Gastrocnemius medialis (tissue), 4 donors: ENCODE results near the gene TDRD3. TPM values are rescaled to one million over a fixed set of nuclear protein-coding genes. Genes with fewer than 3 reads are reported as not detected.

Experiments used
- ATAC-seq, 2 donors: fragments of 150-250 bp; one replicate each; pipeline ENCODE4 v1.9.1; 2016
- DNase-seq, 2 donors: peaks; one replicate each; pipeline ENCODE4 v3.0.0-alpha.2; 2019
- H3K27ac ChIP-seq, 4 donors: fragments of 200-600 bp; sonication (generic); 1 replicate in 1 of 4; 2 replicates in 3 of 4; pipeline ENCODE4 v1.5.1; 2016 to 2018; ENCODE audit warnings: mild to moderate bottlenecking in 2 of 4, moderate library complexity in 1 of 4
- H3K27me3 ChIP-seq, 3 donors: fragments of 200-600 bp; sonication (generic) in 2 of 3; 1 replicate in 1 of 3; 2 replicates in 2 of 3; pipeline versions ENCODE4 v1.5.1 to v1.6.0; 2016 to 2019; ENCODE audit warnings: mild to moderate bottlenecking in 1 of 3, moderate library complexity in 1 of 3
- H3K36me3 ChIP-seq, 2 donors: fragments of 200-600 bp; sonication (generic) in 1 of 2; one replicate each; pipeline ENCODE4 v1.5.1; 2017 to 2018
- H3K4me1 ChIP-seq, 2 donors: fragments of 200-600 bp; sonication (generic) in 1 of 2; one replicate each; pipeline ENCODE4 v1.5.1; 2016 to 2017; ENCODE audit warnings: mild to moderate bottlenecking in 2 of 2
- H3K4me3 ChIP-seq, 4 donors: fragments of 200-600 bp; sonication (generic) in 3 of 4; 1 replicate in 1 of 4; 2 replicates in 3 of 4; pipeline ENCODE4 v1.5.1; 2016 to 2019; ENCODE audit warnings: mild to moderate bottlenecking in 2 of 4
- H3K9me3 ChIP-seq, 3 donors: fragments of 200-600 bp; sonication (generic) in 2 of 3; 1 replicate in 1 of 3; 2 replicates in 2 of 3; pipeline ENCODE4 v1.5.1; 2016 to 2019
- CTCF ChIP-seq, 5 experiments: fragments of 450-650 bp in 3 of 5; fragments of 200-600 bp in 2 of 5; sonication (generic) in 2 of 5; IDR thresholded peaks in 4 of 5; conservative IDR thresholded peaks in 1 of 5; 1 replicate in 4 of 5; 2 replicates in 1 of 5; pipeline ENCODE4 v1.5.1; 2016 to 2019; ENCODE audit warnings: antibody characterized with exemption in 5 of 5, mild to moderate bottlenecking in 3 of 5, moderate library complexity in 3 of 5
- POLR2A ChIP-seq, 2 donors: fragments of 450-650 bp; IDR thresholded peaks; one replicate each; pipeline ENCODE4 v1.6.1; 2017; ENCODE audit warnings: antibody characterized with exemption in 2 of 2, mild to moderate bottlenecking in 2 of 2, moderate library complexity in 2 of 2
- in situ Hi-C, 4 donors: fragments of 200-750 bp; cut with MboI; loops; one replicate each; pipeline versions ENCODE4 v1.15.0 to v1.8.0; 2017; ENCODE audit warnings: low sequenced_read_pairs in 4 of 4
- intact Hi-C: fragments of 100-400 bp; cut with DNase I; formaldehyde crosslinking; loops from one replicate; pipeline ENCODE4 v1.15.1; 2023; ENCODE audit warnings: low total_unique reads
- total RNA-seq, 4 donors: library from RNA; depleted of rRNA; stranded (reverse); fragments of >200 nt; gene quantifications; one replicate each; pipeline versions ENCODE4 v1.1.0 to v1.2.3, GENCODE V29; 2016

The TDRD3 gene
- total RNA-seq, 4 donors from 2014 or later = 13.1 to 37.8 (median 17.7) TPM

GRCh38 chr13:60351855-60352615 is 45.0 kb upstream of the TDRD3 start:
- in situ Hi-C loops (no loop called here), intact Hi-C loops (no loop called here)
- Histone ChIP-seq H3K4me3 (no peak overlapping the region), H3K4me1 (no peaks in the 10 kb centered on the region), H3K27ac (no peak overlapping the region), H3K9me3 (no peaks in the 10 kb centered on the region), H3K36me3 (no peaks in the 10 kb centered on the region), H3K27me3 (no peaks in the 10 kb centered on the region)
- DNase-seq (no peak), ATAC-seq (no peak)
- TF ChIP-seq POLR2A (IDR thresholded peaks at IDR 0.05) (no peak), CTCF (IDR thresholded peaks at IDR 0.05 in 4 of 5, conservative IDR thresholded peaks at IDR 0.05 in 1 of 5) (no peak)

- intact Hi-C loops (no loop called here), in situ Hi-C loops (no loop called here)
- no peaks in the 10 kb centered on the region for H3K9me3 ChIP-seq
- no peaks in the 10 kb centered on the region for H3K36me3 ChIP-seq
- DNase-seq (no peak), ATAC-seq (no peak)
- no peaks in the 10 kb centered on the region for H3K4me1 ChIP-seq
- H3K27ac ChIP-seq = no peak overlapping the region
- no peak overlapping the region for H3K4me3 ChIP-seq
- no peaks in the 10 kb centered on the region for H3K27me3 ChIP-seq
- no peak for TF ChIP-seq POLR2A (IDR thresholded peaks at IDR 0.05)
- TF ChIP-seq CTCF (IDR thresholded peaks at IDR 0.05 in 4 of 5, conservative IDR thresholded peaks at IDR 0.05 in 1 of 5) = no peak
These were observed 44.4 kb upstream of the TDRD3 start for GRCh38 chr13:60352644-60353043.

- TF ChIP-seq CTCF (IDR thresholded peaks at IDR 0.05 in 4 of 5, conservative IDR thresholded peaks at IDR 0.05 in 1 of 5) (no peak), POLR2A (IDR thresholded peaks at IDR 0.05) (no peak)
- DNase-seq (no peak), ATAC-seq (no peak)
- Histone ChIP-seq H3K36me3 (no peaks in the 10 kb centered on the region), H3K4me3 (no peak overlapping the region), H3K9me3 (no peaks in the 10 kb centered on the region), H3K4me1 (no peaks in the 10 kb centered on the region), H3K27me3 (no peaks in the 10 kb centered on the region), H3K27ac (no peak overlapping the region)
- intact Hi-C loops = no loop called here
- in situ Hi-C loops = no loop called here
These were observed 42.0 kb upstream of the TDRD3 start for GRCh38 chr13:60355056-60355455.

GRCh38 chr13:60356970-60357369 is 40.0 kb upstream of the TDRD3 start:
- ATAC-seq (no peak), DNase-seq (no peak)
- intact Hi-C loops = no loop called here
- in situ Hi-C loops = no loop called here
- Histone ChIP-seq H3K27ac (no peak overlapping the region), H3K4me1 (no peaks in the 10 kb centered on the region), H3K9me3 (no peaks in the 10 kb centered on the region), H3K4me3 (no peak overlapping the region), H3K36me3 (no peaks in the 10 kb centered on the region), H3K27me3 (no peaks in the 10 kb centered on the region)
- no peak for TF ChIP-seq CTCF (IDR thresholded peaks at IDR 0.05 in 4 of 5, conservative IDR thresholded peaks at IDR 0.05 in 1 of 5)
- no peak for TF ChIP-seq POLR2A (IDR thresholded peaks at IDR 0.05)

GRCh38 chr13:60358453-60358852 is 38.6 kb upstream of the TDRD3 start:
- intact Hi-C loops (no loop called here), in situ Hi-C loops (no loop called here)
- Histone ChIP-seq H3K27me3 (no peaks in the 10 kb centered on the region), H3K4me3 (no peak overlapping the region), H3K27ac (no peak overlapping the region), H3K36me3 (no peaks in the 10 kb centered on the region), H3K9me3 (no peaks in the 10 kb centered on the region), H3K4me1 (no peaks in the 10 kb centered on the region)
- ATAC-seq (no peak), DNase-seq (no peak)
- no peak for TF ChIP-seq CTCF (IDR thresholded peaks at IDR 0.05 in 4 of 5, conservative IDR thresholded peaks at IDR 0.05 in 1 of 5)
- no peak for TF ChIP-seq POLR2A (IDR thresholded peaks at IDR 0.05)
